NCI-H1105 treated with DMSO at 0.1 percent for 48 hours (cell line): ENCODE measurements around the gene RANBP6.

ENCODE experiments used
- DNase-seq: peaks from one replicate; lab custom pipeline; 2025; lab: John Stamatoyannopoulos, UW

The RANBP6 gene

GRCh38 chr9:6007058-6007769 is 8.2 kb downstream of the RANBP6 start:
- no peak for DNase-seq

GRCh38 chr9:6006749-6007057 is 8.7 kb downstream of the RANBP6 start:
- peak; percentile 89 for DNase-seq

- no peak for DNase-seq
These were observed 14.5 kb downstream of the RANBP6 start for GRCh38 chr9:6000955-6001354.

GRCh38 chr9:5999443-6000101 is 15.9 kb downstream of the RANBP6 start:
- DNase-seq, result no peak

DNA sequence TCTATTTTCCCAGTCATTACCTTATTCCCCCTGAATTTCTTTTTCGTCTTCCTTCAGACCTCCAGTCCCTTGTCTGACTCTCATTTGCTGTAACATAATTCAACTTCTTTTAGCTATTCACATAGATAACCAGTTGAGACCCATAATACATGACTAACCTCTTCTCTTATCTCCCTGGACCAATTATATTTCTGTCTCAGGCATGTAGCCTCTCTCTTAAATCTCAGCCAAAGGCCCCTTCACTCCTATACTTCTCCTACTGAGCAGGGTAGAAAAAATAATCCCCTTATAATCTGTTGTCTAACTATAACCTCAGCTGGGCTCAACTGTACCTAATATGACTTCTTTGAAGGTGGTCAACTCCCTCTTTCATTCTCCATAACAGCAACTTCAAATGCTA is 20.9 kb downstream of the RANBP6 start:
- no peak for DNase-seq

DNA sequence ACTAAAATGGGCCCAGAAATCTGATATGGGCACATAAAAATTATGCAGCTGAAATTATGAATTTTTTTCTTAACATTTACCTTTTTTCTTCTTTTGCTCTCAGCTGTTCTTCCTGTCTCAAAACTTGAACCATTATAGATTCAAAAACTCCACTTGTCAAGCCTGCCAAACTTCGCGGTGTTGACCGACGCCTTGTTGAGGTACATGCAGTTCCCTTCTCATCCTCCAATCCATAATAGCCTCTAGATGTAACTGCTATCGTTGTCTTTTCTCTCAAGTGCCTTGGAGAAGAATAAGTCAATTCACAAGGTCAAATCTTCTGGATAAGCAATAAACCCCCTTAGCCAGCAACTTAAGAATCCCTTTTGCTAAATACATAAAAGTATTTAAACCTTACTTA is 27.2 kb downstream of the RANBP6 start:
- no peak for DNase-seq

- DNase-seq, result no peak
These were observed 32.4 kb downstream of the RANBP6 start for GRCh38 chr9:5983042-5983441.

- no peak for DNase-seq
These were observed 33.1 kb downstream of the RANBP6 start for GRCh38 chr9:5982317-5982716.

DNA sequence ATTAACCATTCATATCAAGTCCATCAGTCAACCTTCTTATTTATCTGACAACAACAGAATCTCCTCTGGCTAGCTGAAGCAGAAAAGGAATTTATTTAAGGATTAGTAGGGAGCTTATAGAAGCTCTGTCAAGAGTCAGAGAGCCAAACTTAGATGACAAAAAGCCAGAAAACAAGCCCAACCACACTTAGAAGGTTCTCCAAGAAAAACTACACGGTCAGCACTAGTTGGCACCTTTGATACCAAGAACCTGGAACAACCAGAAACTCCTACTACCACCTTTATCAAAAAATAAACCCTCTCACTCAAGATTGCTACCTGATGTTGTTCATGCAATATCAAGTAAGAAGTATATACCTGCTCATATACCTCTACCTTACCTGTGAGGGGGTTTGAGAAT is 36.9 kb downstream of the RANBP6 start:
- no peak for DNase-seq

DNA sequence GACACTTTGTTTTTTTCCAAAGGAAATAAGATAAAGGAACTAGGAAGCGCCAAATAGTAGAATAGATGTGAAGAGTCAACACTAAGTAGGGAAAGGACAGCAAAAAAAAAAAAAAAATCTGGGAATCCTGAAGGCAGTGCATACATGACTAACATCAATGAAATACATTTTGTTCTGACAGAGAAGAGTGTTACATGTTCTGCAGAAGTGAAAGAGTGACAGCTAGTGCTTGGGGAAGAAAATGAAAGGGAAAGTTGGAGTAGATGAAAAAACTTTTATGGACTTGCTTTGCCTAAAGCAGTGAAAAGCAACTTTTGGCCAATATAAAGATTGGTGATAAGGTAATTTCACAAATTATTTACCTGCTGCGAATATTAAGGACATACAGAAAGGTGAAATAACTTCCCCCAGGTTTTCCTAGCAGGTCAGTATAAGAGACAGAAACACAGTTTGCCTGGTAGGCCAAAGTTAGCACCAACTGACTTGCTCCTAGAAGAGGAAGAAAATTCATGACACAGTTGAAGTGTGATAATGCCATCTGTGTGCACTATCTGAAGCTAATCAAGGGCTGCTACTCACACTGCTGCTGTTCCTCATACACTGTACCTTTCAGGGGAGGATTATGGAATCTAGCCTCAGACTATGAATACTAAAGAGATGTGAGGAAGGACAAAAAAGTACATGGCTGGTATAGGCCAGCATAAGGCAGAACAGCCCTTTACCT is 38.6 kb downstream of the RANBP6 start:
- no peak for DNase-seq

GRCh38 chr9:5971740-5972139 is 43.7 kb downstream of the RANBP6 start:
- DNase-seq, result no peak
